ENCODE measurements around the gene GDF10.

GDF10 gene

DNA sequence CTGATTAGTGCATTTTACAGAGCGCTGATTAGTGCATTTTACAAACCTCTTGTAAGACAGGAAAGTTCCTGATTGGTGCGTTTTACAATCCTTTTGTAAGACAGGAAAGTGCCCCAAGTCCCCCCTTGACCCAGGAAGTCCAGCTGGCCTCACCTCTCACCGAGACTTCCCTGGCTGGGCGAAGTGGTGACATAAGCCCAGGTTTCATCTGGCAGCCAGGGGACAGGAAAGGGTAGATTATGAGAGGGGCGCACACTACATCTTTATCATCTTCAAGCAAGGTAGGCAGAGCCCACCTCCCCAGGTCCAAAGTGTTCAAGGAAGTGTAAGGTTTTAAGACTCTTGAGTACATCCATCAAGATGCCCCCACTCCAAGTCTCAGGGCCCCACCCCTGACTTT lies 5.5 kb upstream of the GDF10 start:
- DNase-seq (ENCODE audit: low read depth in 2 of 2): no peak

DNA sequence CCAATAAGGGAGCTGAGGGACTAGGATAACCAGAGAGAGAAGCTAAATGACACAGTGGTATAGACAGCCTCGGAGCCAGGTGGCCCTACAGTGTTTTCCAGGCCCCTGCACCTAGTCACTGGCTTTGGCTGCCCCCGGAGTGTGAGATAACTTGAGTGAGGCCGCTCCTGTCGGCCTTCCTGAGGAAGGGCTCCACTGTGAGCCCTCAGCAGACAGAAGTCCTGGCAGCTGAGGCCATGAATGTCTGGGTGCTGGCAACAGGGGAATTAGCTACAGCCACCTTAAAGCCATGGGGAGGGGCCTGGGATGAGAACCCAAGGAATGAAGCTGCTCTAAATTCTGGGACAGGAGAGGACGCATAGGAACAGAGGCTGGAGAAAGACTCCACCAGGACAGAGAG lies 4.6 kb upstream of the GDF10 start:
- DNase-seq (ENCODE audit: low read depth in 2 of 2): no peak

DNA sequence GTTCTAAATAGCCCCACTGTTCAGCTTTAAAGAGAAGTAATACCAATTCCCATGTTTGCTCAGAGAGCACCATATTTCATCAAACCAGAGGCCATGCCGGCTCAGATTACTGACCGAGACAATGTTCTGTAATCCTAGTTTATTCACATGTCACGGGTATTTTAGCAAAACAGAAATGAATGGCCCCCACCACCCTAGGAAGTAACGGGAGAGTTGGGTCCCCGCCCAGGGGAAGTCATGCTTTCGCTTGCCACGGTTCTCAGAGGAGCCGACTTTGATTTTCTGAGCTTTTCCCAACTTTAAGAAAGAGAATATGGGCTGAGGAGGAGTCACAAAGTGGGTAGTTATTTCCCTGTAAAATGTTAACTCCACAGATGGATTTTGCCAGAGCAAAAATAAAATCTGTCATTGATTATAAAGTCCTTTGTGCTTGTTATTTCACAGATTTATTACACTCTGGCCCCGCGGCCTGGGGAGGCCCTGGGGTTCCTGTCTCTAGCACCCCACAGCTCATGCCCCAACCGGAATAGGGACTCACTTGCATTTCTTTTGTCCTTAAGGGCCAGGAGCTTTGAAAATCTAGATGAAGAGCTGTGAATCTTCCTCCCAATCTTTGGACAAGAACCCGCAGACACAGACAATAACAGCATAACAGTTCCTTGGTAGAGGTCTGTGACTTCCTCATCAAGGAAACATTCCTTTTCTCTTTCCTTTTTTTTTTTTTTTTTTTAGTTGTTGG lies 3.7 kb upstream of the GDF10 start:
- DNase-seq (ENCODE audit: low read depth in 2 of 2): no peak

DNA sequence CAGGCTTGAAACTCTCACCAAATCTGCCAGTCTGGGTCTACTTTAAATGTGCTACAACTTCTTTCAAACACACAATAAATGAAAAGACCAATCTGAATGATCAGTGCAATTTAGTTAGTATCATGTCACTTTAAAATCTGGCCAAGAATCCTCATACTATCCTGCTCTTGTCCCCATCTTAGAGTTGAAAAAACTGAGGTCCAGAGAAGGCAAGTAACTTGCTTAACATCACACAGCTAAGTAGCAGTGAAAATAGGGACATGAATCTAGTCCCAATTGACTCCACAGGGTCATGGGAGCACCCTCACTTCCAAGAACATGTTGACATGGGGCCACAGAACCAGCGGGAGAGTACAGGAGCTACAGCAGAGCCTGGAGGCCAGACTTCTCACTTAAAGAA lies 3.1 kb upstream of the GDF10 start:
- DNase-seq (ENCODE audit: low read depth in 2 of 2): no peak

DNA sequence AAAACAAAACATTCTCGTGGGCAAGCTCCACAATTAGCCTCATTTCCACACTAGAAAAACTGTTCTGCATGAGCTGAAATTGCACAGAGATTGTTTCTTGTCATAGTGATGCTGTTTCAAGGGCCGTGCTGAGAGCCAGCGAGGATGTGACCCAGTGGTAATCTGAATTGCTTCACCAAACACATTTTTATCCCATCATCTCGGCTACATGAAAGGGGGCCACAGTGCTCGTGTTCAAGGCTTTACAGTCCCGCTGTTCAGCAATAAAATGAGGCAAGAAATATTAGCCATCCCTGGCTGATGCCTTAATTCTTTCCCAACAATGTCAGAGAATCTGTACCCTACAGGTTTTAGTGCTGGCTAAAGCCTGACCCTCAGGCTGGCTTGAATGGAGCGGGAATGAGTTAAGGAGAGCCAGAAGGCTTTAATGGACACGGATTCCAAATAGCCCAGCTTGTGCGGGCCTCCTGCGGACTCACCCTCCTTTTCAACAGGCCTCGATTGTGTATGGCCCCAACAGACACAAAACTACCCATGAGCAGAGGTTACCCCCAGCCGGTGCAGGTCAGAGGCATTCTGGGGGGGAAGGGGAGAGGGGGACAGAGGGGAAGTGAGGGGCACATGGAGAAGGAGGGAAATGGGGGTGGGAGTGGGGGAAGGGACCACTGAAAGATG lies 2.0 kb upstream of the GDF10 start:
- no peak for DNase-seq (ENCODE audit: low read depth in 2 of 2)

DNA sequence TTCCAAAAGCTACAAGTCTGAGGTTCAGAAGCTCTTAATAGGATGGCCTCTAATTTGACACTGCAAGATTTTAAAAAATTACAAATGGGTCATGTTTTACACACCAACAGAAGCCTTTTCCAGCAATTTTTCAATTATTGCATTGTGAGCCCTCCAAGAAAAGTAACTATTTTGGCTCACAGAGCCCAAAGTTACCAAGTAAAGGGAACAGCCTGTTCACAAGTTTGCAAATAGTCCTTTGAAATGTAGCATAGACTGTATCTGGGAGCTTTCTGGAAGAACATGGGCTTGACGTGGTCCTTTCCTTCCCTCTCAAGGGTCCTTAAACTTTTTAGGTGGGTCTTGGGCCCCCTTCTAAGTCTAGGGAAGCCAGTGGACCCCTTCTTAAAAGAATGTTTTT lies 1.3 kb upstream of the GDF10 start:
- DNase-seq (ENCODE audit: low read depth in 2 of 2): no peak

DNA sequence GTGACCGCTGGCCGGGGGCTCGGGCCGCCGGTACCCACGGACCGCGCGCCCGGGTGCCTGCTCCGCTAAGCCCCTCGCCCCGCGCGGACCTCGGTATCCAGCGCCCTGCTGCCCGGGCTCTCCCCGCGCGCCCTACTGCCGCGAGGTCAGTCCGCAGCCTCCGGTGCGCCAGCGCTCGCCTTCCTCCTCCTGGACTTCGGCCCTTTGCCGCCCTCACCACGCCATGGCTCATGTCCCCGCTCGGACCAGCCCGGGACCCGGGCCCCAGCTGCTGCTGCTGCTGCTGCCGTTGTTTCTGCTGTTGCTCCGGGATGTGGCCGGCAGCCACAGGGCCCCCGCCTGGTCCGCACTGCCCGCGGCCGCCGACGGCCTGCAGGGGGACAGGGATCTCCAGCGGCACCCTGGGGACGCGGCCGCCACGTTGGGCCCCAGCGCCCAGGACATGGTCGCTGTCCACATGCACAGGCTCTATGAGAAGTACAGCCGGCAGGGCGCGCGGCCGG lies 483 bp downstream of the GDF10 start:
- no peak for DNase-seq (ENCODE audit: low read depth in 2 of 2)

DNA sequence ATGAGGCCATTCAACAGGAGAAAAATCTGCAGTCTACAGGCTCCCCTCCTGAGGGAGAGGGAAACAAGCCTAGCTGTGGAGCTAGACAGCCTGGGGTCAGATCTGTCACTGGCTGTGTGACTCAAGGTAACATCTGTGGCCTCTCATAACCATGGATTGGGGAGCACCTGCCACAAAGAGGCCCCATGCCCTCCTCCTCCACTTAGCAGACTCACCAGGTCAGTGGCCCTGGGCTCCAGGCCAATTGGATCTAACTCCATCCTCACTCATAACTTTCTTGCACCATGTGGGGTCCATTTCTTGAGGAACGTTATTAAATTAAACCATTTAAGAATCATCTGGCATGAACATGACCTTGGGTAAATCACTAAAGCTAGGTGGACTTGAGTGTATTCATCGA lies 1.8 kb downstream of the GDF10 start:
- no peak for DNase-seq (ENCODE audit: low read depth in 2 of 2)

DNA sequence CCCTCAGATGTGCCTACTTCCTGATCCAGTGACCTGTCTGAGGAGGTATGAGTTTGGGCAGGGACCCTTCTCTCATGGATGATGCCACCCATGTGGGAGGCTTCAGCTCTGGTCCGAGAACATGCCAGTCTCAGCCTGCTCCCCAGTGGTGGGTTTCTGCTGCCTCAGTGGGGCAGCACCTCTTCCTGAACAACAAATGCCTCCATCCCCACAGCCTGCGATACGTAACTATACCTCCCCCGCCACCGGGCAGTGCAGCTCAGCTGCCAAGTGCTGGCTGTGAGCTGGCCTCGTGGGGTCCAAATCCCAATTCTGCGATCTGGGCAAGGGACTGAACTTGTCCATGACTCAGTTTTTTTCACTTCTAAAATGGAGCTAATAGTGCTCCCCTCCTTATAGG lies 3.1 kb downstream of the GDF10 start:
- DNase-seq (ENCODE audit: low read depth in 2 of 2): no peak

DNA sequence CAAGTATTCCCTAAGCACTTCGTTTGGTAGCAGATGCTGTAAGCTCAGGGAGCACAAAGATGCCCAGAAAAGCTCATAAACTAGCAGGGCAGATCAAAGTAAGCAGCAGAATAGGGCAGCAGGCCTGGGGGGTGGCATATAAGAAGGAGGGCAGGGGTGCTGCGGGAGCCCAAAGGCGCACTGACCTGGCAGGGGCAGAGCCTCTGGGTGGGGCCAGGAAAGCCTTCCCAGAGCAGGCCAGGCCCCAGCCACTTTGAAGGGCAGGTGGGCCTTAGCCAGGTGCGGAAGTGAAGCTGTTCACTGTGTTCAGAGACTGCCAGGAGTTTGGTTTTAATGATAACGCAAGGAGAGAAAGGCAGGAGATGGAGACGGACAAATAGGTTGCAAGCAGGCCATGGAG lies 3.9 kb downstream of the GDF10 start:
- no peak for DNase-seq (ENCODE audit: low read depth in 2 of 2)

DNA sequence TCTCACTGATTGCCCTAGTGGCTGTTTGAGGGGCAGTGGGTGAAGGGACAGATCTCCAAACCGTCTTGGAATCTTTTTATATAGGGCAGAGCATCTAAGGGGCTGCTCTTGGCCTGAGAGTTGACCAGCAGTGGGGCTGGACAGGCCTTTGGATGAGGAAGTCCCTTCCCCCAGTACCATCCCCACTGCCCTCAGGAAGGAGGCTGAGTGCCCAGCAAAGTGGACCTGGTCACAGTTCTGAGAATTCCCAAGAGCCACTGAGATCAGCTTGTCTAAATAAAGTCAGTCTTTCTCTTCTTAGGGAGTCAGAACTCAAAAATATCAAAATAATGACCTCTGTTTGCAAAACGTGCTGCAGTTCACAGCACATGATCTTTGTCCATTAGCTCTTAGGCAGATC lies 5.6 kb downstream of the GDF10 start:
- DNase-seq (ENCODE audit: low read depth in 2 of 2): no peak

DNA sequence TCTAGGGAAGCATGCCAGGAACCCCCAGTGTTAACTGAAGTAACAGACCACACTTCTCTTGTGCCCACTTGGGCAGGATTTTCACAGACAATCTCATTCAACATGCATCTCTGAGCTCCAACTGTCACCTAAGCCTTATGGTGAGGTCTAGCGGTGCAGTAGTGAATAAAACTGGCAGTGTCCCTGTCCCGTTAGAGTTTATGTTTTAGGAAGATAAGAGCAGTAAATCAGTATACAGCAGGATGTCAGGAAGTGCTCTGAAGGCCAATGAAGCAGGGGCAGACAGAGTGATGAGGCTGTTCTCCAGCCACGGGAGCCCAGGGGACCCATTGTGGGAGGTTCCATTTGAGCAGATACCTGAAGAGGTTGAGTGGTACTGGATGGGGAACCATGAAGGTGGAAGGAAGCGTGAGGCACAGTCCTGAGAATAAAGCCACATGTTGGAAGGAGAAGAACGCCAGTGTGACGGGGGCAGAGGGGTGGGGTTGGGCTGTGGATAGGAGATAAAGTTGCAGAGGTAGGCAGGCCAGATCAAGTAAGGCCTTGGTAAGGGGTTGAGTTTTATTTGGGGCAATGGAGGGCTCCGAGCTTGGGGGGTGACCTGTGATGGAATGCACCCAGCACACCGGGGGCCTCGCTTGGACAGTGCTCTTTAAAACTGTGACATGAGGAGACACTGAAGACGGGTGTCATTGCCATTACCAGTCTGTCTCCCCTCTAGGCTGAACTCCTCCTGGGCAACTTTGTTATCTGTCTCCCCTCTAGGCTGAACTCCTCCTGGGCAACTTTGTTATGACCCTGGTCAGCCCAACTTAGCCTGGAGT lies 6.6 kb downstream of the GDF10 start:
- DNase-seq (ENCODE audit: low read depth in 2 of 2): no peak

DNA sequence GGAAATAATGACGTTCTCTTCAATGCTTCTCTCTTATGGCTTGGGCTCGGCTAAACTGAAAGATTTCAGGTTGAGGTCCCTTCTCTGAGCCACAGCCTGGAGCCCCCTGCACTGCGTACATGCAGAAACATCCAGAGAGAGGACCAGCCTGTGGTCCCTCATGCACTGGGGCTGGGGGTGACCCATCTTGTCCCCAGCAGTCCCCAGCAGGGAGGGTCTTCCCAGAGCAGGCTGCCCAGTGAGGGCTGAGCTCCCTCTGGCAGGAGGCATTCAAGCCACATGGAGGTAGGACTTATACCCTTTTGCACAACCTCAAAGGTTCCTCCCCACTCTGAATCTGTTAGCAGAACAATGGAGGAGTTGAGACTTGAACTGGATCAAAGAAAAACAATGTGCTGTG lies 7.4 kb downstream of the GDF10 start:
- DNase-seq (ENCODE audit: low read depth in 2 of 2): no peak

DNA sequence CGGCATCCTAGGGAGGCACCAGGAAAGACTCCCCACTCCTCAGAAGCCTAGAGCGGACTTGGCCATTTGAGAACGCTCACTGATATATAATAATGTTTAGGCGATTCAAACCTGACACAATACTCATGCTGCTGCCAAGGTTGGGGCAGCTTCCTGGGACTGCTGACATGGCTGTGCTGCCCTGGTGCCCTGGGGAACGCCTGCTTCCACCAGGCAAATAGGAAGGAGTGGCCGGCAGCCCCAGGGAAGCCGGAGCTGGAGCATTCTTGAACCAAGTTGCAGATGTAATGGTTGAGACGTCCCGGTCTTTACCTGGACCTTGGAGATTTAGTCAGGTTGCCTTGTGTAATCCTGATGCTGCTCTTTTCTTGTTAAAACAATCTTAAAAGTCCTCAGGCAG lies 8.8 kb downstream of the GDF10 start:
- no peak for DNase-seq (ENCODE audit: low read depth in 2 of 2)

DNA sequence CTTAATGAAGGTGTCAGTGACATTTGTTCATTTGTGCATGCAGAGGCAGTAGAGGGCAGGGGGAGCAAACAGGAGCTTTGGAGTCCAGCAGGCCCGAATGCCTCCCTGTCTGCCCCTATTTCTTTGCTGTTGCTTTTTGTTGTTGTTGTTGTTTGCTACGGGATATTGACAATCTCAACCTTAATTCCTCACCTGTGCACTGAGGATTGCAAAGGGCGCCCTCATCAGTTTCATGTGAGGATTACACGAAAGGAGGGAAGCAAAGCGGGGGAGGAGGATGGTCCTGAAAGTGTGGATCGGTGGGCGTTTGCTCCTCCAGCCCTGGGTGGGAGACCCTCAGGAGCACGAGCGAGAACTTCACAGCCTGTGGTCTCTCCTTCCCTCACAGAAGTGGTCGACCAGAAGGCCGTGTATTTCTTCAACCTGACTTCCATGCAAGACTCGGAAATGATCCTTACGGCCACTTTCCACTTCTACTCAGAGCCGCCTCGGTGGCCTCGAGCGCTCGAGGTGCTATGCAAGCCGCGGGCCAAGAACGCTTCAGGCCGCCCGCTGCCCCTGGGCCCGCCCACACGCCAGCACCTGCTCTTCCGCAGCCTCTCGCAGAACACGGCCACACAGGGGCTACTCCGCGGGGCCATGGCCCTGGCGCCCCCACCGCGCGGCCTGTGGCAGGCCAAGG lies 9.6 kb downstream of the GDF10 start:
- no peak for DNase-seq (ENCODE audit: low read depth in 2 of 2)

DNA sequence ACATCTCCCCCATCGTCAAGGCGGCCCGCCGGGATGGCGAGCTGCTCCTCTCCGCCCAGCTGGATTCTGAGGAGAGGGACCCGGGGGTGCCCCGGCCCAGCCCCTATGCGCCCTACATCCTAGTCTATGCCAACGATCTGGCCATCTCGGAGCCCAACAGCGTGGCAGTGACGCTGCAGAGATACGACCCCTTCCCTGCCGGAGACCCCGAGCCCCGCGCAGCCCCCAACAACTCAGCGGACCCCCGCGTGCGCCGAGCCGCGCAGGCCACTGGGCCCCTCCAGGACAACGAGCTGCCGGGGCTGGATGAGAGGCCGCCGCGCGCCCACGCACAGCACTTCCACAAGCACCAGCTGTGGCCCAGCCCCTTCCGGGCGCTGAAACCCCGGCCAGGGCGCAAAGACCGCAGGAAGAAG lies 10.1 kb downstream of the GDF10 start:
- no peak for DNase-seq (ENCODE audit: low read depth in 2 of 2)

DNA sequence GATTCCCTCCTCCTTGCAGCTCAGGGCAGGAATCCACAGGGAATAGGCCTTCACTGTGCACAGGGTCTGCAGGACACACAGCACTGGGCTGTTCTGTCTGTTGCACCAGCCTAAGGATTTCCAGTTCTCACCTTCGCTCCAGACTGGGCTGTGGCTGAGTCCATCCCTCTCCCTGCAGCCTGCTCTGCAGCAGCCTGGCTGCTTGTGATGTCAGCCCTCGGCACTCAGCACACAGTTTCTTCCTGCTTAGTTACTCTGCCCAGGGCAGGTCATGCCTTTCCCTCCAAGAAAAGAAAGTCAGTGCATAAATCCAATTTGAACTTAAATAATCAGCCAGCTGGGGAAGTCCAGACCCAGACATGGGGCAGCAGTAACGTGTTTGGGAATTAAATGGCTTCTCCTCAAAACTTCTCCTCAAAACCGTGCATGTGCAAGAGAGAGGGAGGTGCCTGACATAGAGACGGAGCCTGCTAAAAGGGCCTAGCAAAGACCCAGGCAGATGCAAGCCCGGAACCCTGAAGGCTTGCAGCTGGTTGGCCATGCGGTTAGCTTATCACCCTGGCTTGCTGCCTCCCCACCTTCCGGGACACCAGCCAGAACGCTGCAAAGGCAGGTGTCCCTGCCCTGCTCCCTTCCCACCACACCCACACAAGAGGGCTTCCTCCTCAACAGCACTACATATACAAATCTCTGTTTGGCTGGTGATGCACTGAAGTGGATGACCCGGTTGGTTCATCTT lies 11.4 kb downstream of the GDF10 start:
- DNase-seq (ENCODE audit: low read depth in 2 of 2): peak in 1 of 2 donors; percentile 5

DNA sequence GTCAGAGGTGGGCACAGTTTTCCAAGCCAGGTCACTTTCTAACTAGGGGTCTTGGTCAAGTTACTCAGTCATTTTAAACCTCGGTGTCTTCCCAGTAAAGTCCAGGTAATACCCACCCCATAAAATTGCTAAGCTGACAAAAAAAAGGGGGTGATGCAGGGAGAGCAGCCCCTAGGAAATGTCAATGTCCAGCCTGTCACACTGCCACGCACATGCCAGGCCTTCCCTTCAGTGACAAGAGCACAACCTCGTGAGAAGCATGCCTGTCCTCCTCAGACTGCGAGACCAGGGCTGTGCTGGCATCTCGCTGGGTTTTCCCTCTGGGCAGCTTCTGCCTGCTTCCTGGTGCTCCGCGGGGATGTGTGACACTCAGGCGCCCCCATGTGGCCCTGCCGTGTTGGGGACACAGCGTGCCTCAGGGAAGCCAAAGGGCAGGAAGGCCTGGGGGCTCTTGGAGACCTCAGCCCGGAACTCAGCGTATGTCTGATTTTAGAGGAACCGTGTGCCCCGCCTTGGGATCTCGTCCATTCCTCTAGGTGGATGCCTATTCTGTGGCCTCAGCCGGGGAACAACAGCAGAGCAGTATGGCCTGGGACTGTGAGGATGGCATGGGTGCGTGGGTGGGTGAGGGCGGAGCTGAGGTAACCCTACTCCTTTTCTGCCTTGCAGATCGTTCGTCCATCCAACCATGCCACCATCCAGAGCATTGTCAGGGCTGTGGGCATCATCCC lies 12.1 kb downstream of the GDF10 start:
- DNase-seq (ENCODE audit: low read depth in 2 of 2): peak; percentile 57 to 65

DNA sequence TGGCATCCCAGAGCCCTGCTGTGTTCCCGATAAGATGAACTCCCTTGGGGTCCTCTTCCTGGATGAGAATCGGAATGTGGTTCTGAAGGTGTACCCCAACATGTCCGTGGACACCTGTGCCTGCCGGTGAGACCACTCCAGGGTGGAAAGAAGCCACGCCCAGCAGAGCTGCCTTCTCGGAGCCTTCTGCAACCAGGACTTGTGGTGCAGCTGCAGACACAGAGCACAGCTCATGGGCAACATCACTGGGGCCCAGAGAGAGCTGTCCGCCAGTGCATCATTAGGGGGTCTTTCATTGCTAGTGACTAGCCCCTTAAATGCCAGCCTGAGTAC lies 12.6 kb downstream of the GDF10 start:
- no peak for DNase-seq (ENCODE audit: low read depth in 2 of 2)

DNA sequence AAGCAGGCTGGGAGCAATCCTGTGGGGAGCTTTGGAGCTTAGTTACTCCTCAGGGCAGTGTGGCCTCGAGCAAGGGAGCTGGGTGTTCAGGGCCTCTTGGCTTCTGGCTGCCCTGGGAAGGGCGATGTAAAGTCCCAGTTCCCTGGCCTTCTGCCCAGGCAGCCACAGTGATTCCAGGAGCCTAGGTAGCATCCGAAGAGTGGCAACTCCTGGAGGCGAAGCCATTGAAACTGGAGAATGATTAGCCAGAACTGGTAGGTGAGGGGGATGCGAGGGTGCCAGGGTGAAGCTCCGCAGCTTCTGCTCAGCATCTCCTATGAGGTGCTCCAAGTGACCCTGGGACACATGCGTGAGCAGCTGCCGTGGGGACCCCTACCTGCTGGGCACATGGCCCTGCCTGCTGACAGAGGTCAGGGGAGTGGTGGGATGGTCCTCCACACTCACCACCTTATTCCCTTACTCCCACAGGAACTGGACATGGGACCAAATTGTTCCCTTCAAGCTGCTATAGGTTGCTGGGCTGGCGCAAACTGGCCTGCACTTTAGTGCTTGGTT lies 14.5 kb downstream of the GDF10 start:
- DNase-seq (ENCODE audit: low read depth in 2 of 2): no peak

DNA sequence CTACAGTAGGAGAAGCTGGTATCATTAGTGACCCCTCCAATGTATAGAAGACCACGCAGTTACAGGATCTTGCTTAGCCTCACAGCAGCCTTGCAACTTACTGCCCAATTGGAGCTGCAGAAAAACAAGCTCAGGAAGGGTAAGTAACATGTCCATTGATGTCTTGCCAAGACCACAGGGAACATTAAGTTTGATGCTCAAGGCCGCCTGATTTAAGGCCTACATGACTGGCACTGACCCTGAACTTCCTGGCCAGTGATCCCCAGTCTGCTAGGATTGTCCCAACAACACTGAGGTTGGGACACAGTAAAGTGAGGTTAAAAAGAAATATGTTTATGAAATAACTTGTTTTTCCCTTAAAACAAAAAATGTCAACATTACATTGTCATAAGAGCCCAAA lies 15.4 kb downstream of the GDF10 start:
- DNase-seq (ENCODE audit: low read depth in 2 of 2): no peak

Data from stimulated activated CD8-positive, alpha-beta memory T cell treated with anti-CD3 and anti-CD28 coated beads, Interleukin-15, amount 100 ng/mL, for 4 hours (primary cell).